Endothelial cell of umbilical vein (primary cell): ENCODE measurements around the gene CDC20.

ENCODE experiments used
- EZH2 ChIP-seq: IDR thresholded peaks from 2 replicates; pipeline ENCODE4 v1.6.1; 2012; ENCODE audit warnings: borderline replicate concordance, low read depth, mild to moderate bottlenecking, moderate library complexity, low read length, inconsistent platforms; ENCODE audit not compliant: severe bottlenecking
- FOS ChIP-seq: IDR thresholded peaks from 2 replicates; pipeline ENCODE4 v1.6.1; 2011; ENCODE audit warnings: mild to moderate bottlenecking, low read length, moderate library complexity, borderline replicate concordance; ENCODE audit not compliant: insufficient read depth
- GATA2 ChIP-seq: IDR thresholded peaks from 2 replicates; pipeline ENCODE4 v1.7.0; 2011; ENCODE audit warnings: low read depth, mild to moderate bottlenecking, moderate library complexity, mixed read lengths, low read length; ENCODE audit not compliant: insufficient read length, insufficient read depth
- MAX ChIP-seq: IDR thresholded peaks from 2 replicates; pipeline ENCODE4 v1.6.1; 2011; ENCODE audit not compliant: insufficient read depth, insufficient read length
- MYC ChIP-seq: IDR thresholded peaks from one replicate; pipeline ENCODE4 v1.6.1; 2011; ENCODE audit warnings: mild to moderate bottlenecking, low read depth, low read length
- POLR2A ChIP-seq: IDR thresholded peaks from 2 replicates; pipeline ENCODE4 v1.6.1; 2012; ENCODE audit warnings: low read depth, mild to moderate bottlenecking, control low read depth, low read length
- POLR2AphosphoS5 ChIP-seq: IDR thresholded peaks from 2 replicates; pipeline ENCODE4 v1.6.1; 2012; ENCODE audit warnings: low read depth, mild to moderate bottlenecking, control low read depth, low read length, moderate library complexity; ENCODE audit not compliant: insufficient read depth
- TF ChIP-seq, protein P1 (sequence below), 2 donors: IDR thresholded peaks; 1 replicate in 1 of 2; 2 replicates in 1 of 2; pipeline ENCODE4 v1.5.1; 2011; ENCODE audit warnings: low read length in 2 of 2, mild to moderate bottlenecking in 2 of 2, moderate library complexity in 2 of 2, control low read depth in 1 of 2, inconsistent platforms in 1 of 2, low read depth in 1 of 2; ENCODE audit not compliant: insufficient read depth in 1 of 2; ENCODE audit errors: extremely low read depth in 1 of 2

- TF ChIP-seq, protein P1, sequence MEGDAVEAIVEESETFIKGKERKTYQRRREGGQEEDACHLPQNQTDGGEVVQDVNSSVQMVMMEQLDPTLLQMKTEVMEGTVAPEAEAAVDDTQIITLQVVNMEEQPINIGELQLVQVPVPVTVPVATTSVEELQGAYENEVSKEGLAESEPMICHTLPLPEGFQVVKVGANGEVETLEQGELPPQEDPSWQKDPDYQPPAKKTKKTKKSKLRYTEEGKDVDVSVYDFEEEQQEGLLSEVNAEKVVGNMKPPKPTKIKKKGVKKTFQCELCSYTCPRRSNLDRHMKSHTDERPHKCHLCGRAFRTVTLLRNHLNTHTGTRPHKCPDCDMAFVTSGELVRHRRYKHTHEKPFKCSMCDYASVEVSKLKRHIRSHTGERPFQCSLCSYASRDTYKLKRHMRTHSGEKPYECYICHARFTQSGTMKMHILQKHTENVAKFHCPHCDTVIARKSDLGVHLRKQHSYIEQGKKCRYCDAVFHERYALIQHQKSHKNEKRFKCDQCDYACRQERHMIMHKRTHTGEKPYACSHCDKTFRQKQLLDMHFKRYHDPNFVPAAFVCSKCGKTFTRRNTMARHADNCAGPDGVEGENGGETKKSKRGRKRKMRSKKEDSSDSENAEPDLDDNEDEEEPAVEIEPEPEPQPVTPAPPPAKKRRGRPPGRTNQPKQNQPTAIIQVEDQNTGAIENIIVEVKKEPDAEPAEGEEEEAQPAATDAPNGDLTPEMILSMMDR (IDR thresholded peaks at IDR 0.05; ENCODE audit: extremely low read depth in 1 of 2, insufficient read depth in 1 of 2, low read depth in 1 of 2, low read length in 2 of 2) = no peak
- TF ChIP-seq POLR2AphosphoS5 (no peak), POLR2A (no peak), MAX (no peak), EZH2 (no peak), GATA2 (no peak), FOS (no peak), MYC (no peak)
Measured at GRCh38 chr1:43317817-43318471, 40.8 kb upstream of the CDC20 start.
